ENCODE data around the gene ZNF574.

DNA sequence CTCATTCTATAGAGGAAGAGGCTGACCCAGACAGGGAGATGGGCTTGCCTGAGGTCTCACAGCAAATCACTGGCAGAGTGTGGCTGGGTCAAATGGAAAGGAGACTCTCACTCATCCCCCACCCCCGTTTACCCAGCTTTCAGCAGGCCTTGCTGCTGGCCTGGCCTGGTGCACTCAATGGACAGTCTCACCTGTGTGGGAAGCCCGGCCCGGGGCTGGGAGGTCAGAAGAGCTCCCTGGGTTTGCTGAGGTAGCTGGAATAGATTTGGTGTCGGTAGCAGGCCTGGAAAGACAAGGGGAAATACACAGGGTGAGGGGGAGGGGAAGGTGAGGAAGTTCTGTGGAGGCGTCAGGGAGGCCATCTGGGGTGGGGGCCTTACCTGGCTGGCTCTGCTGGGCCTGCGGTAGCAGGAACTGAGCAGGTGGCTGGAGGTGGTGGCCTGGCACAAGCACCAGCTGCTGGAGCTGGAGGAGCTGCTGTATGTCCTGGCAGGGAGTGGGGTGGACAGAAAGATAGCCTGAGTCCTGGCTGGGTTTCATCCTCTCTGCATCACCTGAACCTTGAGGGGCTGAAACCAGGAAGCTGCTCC, 23.5 kb downstream of the ZNF574 start:
- TF ChIP-seq, protein P1, sequence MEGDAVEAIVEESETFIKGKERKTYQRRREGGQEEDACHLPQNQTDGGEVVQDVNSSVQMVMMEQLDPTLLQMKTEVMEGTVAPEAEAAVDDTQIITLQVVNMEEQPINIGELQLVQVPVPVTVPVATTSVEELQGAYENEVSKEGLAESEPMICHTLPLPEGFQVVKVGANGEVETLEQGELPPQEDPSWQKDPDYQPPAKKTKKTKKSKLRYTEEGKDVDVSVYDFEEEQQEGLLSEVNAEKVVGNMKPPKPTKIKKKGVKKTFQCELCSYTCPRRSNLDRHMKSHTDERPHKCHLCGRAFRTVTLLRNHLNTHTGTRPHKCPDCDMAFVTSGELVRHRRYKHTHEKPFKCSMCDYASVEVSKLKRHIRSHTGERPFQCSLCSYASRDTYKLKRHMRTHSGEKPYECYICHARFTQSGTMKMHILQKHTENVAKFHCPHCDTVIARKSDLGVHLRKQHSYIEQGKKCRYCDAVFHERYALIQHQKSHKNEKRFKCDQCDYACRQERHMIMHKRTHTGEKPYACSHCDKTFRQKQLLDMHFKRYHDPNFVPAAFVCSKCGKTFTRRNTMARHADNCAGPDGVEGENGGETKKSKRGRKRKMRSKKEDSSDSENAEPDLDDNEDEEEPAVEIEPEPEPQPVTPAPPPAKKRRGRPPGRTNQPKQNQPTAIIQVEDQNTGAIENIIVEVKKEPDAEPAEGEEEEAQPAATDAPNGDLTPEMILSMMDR (optimal IDR thresholded peaks at IDR 0.05 in 1 of 3, IDR thresholded peaks at IDR 0.05 in 1 of 3, conservative IDR thresholded peaks at IDR 0.05 in 1 of 3; ENCODE audit: extremely low read depth in 1 of 3, insufficient read depth in 2 of 3, low read length in 3 of 3): no peak
- TF ChIP-seq EZH2 (IDR thresholded peaks at IDR 0.05; ENCODE audit: low read length): no peak

Data from keratinocyte (primary cell).